Rectal smooth muscle tissue (tissue), 1 donor: ENCODE data around the gene LY6G6C.

Source experiments
- H3K27ac ChIP-seq: one replicate; pipeline ENCODE4 v1.7.0; 2013; ENCODE audit warnings: low read depth, low read length, inconsistent platforms
- H3K27me3 ChIP-seq: one replicate; pipeline ENCODE4 v1.7.0; 2013; ENCODE audit warnings: low read length; ENCODE audit not compliant: control insufficient read depth, insufficient read depth
- H3K36me3 ChIP-seq: one replicate; pipeline ENCODE4 v1.7.0; 2013; ENCODE audit warnings: low read length; ENCODE audit not compliant: control insufficient read depth, insufficient read depth
- H3K4me1 ChIP-seq: one replicate; pipeline ENCODE4 v1.7.0; 2013; ENCODE audit warnings: low read length; ENCODE audit not compliant: control insufficient read depth, insufficient read depth
- H3K4me3 ChIP-seq: one replicate; pipeline ENCODE4 v1.7.0; 2013; ENCODE audit warnings: low read length
- H3K9ac ChIP-seq: one replicate; pipeline ENCODE4 v1.7.0; 2013; ENCODE audit warnings: low read length

Gene LY6G6C

DNA sequence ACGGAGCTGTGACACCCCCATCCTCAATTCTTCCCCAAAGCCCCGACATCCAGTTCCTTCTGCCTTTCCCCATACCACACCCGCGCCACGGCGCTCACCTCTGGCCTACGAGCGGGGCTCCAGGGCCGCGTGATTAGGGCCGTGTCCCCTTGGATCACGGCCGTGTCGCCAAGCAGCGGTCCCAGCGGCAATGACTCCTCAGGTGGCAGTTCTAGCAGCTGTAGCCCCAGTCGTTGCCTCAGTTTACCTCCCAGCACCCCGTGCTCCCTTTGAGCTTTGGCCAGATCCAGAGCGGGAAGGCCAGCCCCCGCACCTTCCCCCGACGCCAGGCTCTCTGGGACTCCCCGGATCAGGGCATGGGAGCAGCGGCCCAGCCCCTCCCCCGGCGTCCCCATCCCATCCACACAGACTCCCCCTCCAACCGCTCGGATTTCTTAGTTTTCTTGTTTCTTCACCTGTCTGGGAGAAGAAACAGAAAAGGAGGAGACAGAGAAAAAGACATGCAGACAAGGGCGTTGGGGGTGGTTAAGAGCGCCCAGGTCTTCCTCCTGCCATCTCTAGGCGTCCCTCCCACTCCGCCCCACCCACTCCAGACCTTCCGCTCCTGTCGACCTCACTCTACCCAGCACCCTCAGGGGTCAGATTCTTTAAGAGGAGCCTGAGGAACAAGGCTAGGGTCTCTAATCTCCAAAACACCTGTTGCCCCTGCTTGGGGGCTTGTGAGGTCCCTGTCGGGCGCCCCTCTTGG is 7.4 kb upstream of the LY6G6C start, which contains the start of gene DDAH2:
Gene DDAH2, minus strand, starts transcription at position 533 of the 748 bp plus-strand sequence. Its CDS starts 138 bp downstream, at position 395.
- peaks cover 6% of the 10 kb centered on the region for H3K4me1 ChIP-seq
- H3K4me3 ChIP-seq, result peak within 1 kb of the TSS; percentile 82
- no peaks in the 10 kb centered on the region for H3K27me3 ChIP-seq
- H3K27ac ChIP-seq, result peak within 1 kb of the TSS; percentile 97
- H3K9ac ChIP-seq, result peak within 1 kb of the TSS; percentile 76
- H3K36me3 ChIP-seq, result peaks cover 36% of the 10 kb centered on the region

DNA sequence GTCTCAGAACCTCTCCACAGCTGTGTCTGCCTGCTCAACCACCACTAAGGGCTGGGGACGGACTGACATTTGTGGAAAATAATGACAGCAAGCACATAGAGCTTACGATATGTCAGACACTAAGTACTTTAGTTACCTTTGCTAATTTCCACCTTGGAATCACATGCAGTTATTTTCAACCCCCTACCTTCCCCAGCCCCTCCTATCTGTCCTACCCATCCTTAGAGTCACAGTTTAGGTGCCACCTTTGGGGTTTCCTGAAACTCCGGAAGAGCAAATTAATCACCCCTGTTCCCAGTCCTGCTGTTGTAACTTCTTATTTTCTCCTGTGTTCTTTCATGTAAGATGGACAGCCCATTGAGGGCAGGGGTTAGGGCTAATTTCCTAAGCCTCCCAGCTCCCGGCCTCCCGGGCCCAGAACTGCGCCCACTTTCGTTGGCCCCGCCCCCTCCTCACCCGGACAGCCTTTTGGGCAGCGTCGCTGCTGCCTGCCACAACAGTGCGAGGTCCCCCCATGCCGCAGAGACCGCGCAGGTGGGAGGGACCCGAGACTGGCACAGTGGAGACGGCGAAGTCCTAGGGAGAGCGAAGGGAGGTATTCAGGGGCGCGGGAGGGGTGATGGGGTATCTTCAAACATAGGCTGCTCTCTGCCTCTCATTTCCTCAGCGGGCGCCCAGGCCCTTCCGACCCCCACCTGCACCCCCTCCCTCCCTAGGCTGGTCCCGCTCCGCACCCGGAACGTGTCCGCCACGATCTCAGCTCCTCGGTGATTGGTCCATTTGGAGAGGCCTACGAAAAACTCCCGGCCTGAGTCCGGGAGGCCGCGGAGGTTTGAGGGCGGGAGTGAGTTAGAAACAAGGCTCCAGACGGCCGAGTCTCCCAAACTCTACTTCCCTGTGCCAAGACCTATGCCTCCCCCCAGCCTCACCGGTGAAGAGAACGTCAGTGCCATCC is 6.4 kb upstream of the LY6G6C start:
- Histone ChIP-seq H3K36me3 (peaks cover 29% of the 10 kb centered on the region), H3K27ac (peak overlapping the region; percentile 97), H3K9ac (peak overlapping the region; percentile 76), H3K4me1 (peaks cover 6% of the 10 kb centered on the region), H3K27me3 (no peaks in the 10 kb centered on the region), H3K4me3 (peak overlapping the region; percentile 82)

DNA sequence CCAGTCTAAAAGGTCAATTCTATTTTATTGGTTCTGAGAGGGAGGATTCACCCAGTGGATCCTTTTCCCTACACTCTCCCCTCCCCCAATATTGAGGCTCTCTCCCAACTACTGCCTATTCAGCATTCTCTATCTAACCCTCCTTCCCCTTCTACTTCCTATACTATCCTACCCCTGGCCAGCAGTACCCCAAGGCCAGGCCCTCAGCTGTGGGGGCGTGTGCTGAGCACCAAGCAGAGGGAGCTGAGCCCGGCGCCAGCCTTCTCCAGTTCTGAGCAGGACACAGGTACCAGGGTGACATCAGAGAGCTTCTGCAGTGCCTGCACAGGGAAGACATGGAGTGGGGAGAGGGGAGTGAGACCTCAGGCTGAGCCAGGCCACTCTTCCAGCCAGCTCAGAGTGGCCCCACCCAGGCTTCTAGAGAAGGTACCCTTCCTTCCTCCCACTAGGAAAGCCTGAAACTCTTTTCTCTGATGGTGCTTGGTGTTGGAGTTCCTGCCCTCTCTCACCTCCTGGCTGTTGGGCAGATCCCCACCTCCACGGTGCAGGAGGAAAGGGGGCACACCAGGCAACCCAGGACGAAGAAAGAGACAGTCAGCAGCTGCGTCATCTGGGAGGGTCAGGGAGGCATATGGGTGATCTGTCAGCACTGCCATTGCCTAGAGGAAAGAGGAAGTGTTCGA is 5.6 kb upstream of the LY6G6C start:
- Histone ChIP-seq H3K27ac (peak overlapping the region; percentile 3), H3K27me3 (no peaks in the 10 kb centered on the region), H3K4me3 (no peak overlapping the region), H3K9ac (peak overlapping the region; percentile 1), H3K4me1 (peaks cover 6% of the 10 kb centered on the region), H3K36me3 (peaks cover 25% of the 10 kb centered on the region)

DNA sequence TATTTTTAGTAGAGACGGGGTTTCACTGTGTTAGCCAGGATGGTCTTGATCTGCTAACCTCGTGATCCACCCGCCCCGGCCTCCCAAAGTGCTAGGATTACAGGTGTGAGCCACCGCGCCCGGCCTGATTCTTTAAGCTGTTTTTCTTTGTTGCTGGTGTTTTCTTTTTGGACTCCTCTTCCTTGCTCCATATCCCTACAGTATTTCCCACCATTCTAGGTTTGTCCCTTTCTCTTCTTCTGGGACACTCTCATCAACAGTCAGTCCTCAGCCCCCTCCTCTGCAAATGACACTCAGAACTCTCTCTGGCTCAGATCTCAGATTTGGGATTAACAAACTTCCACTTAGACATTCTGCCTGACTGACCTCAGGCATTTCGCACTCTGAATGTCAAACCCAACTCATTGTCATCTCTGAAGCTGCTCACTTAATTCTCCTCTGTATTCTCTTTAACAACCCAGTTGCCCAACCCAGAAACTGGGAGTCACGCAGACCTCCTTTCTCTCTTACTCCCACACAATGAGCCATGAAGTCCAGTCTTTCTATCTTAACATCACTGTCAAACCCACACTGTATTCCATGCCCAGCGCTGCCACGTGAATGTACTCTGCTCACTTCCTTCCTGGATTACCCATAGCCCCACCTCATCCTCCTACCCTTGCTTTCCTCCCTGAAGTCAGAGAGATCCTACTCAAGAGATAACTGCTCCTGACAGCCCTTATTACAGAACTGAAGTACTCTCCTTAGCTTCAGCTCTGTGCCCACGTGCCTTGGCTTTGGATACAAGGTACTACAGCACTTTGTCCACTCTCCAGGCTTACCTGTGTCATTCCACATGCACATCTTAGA is 4.2 kb upstream of the LY6G6C start:
- H3K4me1 ChIP-seq, result peaks cover 6% of the 10 kb centered on the region
- H3K9ac ChIP-seq, result no peak overlapping the region
- peaks cover 17% of the 10 kb centered on the region for H3K36me3 ChIP-seq
- H3K4me3 ChIP-seq, result no peak overlapping the region
- no peak overlapping the region for H3K27ac ChIP-seq
- H3K27me3 ChIP-seq, result no peaks in the 10 kb centered on the region

DNA sequence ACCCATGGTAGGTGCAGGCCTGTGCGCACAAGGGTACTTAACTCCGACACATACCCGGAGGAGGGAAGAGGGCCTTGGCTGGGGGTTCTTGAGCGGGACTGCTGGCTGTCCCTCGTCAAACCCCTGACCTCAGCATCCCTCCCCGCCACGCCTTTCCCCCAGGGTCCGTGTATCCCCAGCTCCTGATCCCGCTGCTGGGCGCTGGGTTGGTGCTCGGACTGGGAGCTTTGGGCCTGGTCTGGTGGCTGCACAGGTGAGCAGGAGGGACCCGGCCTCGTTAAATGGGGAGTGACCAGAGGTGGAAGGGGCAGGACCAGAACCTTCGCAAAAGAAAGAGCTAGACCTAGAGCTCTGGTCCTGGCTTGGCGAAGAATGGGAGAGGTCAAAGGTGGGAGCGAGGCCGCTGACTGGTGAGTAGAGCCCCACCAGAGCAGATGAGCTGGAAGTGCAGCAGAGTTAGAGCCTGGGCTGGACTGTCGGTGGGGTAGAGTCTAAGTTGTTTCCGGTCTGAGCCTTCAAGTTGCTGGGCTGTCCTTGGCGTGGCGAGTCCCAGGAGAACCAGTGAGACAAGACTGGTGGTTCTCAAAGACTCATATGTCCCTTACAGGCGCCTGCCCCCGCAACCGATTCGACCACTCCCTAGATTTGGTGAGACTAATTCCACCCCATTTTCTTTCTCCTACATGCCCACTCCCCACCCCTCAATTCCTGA is 2.6 kb upstream of the LY6G6C start:
- no peak overlapping the region for H3K4me3 ChIP-seq
- H3K9ac ChIP-seq, result no peak overlapping the region
- peaks cover 17% of the 10 kb centered on the region for H3K36me3 ChIP-seq
- H3K4me1 ChIP-seq, result peaks cover 6% of the 10 kb centered on the region
- H3K27ac ChIP-seq, result no peak overlapping the region
- no peaks in the 10 kb centered on the region for H3K27me3 ChIP-seq

DNA sequence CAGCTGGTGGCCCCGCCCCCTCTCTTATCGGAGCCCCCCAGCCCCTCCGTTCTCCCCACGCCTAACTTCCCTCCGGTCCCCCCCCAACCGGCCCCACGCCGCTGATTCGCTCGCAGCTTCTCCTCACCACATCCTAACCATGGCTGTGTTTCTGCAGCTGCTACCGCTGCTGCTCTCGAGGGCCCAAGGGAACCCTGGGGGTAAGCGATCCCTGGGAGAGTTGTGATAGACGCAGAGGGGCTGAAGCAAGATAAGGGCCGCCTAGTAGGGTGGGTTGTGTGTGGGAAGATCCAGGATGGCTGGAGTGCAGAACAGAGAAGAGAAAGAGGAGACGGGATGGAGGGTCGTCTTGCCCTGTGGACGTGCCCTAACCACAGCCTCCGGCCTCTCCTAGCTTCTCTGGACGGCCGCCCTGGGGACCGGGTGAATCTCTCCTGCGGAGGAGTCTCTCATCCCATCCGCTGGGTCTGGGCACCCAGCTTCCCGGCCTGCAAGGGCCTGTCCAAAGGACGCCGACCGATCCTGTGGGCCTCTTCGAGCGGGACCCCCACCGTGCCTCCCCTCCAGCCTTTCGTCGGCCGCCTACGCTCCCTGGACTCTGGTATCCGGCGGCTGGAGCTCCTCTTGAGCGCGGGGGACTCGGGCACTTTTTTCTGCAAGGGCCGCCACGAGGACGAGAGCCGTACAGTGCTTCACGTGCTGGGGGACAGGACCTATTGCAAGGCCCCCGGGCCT is 1.9 kb upstream of the LY6G6C start, which contains the start of gene MPIG6B:
Gene MPIG6B, plus strand, starts transcription at position 129 of the 735 bp plus-strand sequence. Its CDS starts 11 bp downstream, at position 140.
- Histone ChIP-seq H3K36me3 (peaks cover 17% of the 10 kb centered on the region), H3K9ac (no peak within 1 kb of the TSS), H3K4me1 (peaks cover 6% of the 10 kb centered on the region), H3K27ac (no peak within 1 kb of the TSS), H3K4me3 (no peak within 1 kb of the TSS), H3K27me3 (no peaks in the 10 kb centered on the region)

DNA sequence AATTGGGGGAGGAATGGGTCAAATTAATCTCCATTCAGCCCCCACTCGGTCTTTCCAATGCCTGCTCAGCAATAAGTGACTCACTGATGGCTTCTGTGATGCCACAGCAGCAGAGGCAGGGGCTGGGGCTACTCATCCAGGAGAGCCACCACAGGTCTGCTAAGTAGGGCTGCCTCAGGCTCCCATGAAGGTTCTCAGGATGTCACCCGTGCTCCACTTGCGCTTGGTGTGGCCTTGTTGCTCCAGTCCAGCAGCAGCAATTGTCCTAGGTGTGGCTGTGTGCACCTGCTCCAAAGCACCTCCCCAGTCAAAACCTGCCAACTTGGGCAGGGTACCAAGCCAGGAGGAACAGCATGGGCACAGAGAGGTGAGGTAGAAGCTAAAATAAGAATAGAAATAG is 627 bp upstream of the LY6G6C start:
- Histone ChIP-seq H3K9ac (no peak overlapping the region), H3K27ac (no peak overlapping the region), H3K27me3 (no peaks in the 10 kb centered on the region), H3K4me3 (no peak overlapping the region), H3K36me3 (peaks cover 16% of the 10 kb centered on the region), H3K4me1 (no peaks in the 10 kb centered on the region)

DNA sequence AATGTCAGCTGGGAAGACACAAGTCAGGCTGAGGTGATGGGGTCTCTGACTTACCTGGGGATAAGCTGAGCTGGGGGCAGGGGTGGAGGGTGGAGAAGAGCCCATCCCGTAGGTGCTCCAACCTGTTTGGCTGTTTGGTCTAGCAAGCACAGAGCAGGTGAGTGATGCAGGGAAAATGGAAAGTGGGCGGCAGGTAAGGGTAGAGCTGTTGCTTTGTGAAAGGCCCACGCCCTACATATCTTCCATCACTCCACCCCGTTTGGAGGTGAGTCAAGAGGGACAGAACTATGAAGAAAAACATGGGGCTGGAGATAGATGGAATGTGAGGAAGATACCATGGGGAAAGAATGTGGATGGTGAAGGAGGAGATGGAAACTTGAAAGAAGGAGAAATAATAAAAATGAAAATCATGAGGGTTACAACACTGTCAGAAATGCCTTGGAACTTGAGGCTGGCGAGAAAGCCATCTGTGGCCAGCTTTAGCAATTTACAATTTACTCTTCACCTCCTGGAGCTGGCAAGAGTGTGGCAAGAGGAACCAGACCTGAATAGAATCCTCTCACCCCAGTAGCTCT is 1.3 kb downstream of the LY6G6C start:
- H3K9ac ChIP-seq, result no peak overlapping the region
- H3K4me3 ChIP-seq, result no peak overlapping the region
- H3K27me3 ChIP-seq, result no peaks in the 10 kb centered on the region
- H3K27ac ChIP-seq, result no peak overlapping the region
- no peaks in the 10 kb centered on the region for H3K36me3 ChIP-seq
- no peaks in the 10 kb centered on the region for H3K4me1 ChIP-seq

DNA sequence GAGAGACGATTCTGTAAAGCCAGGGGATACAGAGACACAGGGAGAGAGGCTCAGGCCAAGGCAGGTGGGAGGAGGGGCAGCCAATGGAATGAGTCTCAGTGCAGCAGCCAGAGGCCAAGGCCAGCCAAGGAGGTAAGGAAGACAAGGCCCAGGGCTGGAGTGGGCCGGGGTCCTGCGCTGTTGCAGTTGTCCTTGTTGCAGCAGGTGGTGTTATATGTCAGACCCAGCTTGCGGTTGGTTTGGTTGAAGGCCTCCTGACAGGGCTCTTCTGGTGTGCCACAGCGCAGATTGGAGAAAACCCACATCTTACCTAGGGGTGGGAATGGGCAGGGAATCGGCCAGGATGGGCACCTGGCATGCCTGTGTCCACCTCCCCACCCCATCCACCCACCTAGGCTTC is 2.5 kb downstream of the LY6G6C start:
- H3K36me3 ChIP-seq, result no peaks in the 10 kb centered on the region
- H3K27me3 ChIP-seq, result no peaks in the 10 kb centered on the region
- H3K4me1 ChIP-seq, result no peaks in the 10 kb centered on the region
- H3K4me3 ChIP-seq, result no peak overlapping the region
- no peak overlapping the region for H3K27ac ChIP-seq
- H3K9ac ChIP-seq, result no peak overlapping the region

DNA sequence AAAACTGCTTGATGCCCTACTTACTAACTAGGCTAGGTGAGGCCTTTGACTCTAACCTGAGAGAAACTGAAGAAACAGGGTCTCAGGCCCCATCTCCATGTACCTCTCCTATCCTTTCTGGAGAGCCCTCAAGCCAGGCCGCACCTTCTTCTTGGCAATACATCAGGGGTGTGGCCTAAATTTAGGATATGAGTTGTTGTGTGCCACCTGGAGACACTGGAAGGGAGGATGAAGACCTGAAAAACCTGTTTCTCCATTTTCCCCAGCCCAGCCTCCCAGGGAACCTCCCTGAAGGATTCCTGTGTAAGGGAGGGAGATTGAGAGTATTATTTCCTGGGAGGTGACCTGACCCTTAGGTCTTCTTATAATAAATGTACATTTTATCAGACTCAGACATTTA is 3.3 kb downstream of the LY6G6C start:
- Histone ChIP-seq H3K27me3 (no peaks in the 10 kb centered on the region), H3K4me3 (no peak overlapping the region), H3K27ac (no peak overlapping the region), H3K36me3 (no peaks in the 10 kb centered on the region), H3K4me1 (no peaks in the 10 kb centered on the region), H3K9ac (no peak overlapping the region)
